Activated T-helper 1 cell treated with Interleukin-2 at 50 U/mL for 16 hours (primary cell): Measurements from ENCODE around the gene YBX3.

ENCODE experiments used
- DNase-seq: peaks from one replicate; pipeline ENCODE4 v3.0.0-alpha.2; 2020; ENCODE audit warnings: low read depth

Gene YBX3

DNA sequence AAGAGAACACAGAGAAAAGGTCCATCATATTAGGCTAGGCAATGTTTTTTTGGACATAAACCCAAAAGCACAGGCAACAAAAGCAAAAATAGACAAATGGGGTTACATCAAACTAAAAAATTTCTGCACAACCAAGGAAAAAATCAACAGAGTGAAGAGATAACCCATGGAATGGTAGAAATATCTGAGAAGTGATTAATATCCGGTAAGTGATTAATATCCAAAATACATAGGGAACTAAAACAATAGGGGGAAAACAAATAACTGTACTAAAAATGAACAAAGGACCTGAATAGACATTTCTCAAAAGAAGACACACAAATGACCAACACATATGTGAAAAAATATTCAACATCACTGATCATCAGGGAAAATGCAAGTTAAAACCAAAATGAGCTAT is 53.6 kb downstream of the YBX3 start:
- no peak for DNase-seq

DNA sequence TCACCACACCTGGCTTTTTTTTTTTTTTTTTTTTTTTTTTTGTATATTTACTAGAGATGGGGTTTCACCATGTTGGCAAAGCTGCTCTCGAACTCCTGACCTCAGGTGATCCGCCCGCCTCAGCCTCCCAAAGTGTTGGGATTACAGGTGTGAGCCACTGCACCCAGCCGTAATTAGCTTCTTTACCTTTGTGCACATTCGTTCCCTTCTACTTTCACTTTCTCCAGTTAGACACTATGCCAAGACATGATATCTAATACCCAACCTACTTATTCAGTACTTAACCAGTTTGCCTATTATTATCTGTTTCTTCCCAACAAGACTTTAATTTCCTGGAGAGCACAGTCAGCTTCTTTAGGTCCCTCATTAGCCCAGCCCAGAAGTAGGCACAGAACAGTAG is 54.6 kb downstream of the YBX3 start:
- no peak for DNase-seq

DNA sequence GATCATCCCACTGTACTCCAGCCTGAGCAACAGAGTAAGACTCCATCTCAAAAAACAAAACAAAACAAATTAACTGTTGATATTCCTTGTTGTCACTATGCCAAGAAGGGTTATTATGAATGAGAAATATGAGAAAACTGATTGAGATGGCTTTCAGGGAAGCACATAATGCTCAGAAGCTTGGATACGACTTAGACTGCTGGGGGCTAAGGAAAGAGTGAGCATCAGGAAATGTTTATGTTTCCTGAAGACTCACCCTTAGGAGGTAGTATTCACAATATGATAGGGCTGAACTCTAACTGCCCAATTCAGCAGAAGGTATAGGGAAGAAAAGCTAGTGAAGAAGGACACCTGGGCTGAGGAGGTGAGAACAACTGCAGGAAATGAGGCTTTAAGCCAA is 55.5 kb downstream of the YBX3 start:
- DNase-seq, result no peak

GRCh38 chr12:10664499-10664898 is 58.6 kb downstream of the YBX3 start:
- DNase-seq, result no peak

DNA sequence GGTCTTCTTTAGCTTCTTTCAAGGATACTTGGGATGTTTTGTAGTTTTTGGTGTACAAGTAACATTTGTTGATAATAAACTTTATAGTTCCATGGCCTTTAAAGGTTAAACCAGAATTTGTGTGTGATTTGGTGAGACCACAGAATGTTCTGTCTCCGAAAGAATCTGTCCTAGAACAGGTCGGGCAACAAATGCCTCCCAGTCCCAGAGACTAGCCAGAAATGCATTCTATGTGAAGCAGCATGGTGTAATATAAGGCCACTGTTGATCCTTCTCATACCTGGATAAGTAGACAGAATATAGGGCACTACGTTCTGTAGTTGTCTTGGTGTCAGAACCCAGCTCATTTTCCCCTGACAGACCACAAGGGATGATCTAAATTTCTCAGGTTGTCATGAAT is 59.3 kb downstream of the YBX3 start:
- DNase-seq, result no peak

- no peak for DNase-seq
Observed at GRCh38 chr12:10661338-10661737, 61.8 kb downstream of the YBX3 start.

- DNase-seq, result no peak
Observed at GRCh38 chr12:10654003-10654402, 69.1 kb downstream of the YBX3 start.

DNA sequence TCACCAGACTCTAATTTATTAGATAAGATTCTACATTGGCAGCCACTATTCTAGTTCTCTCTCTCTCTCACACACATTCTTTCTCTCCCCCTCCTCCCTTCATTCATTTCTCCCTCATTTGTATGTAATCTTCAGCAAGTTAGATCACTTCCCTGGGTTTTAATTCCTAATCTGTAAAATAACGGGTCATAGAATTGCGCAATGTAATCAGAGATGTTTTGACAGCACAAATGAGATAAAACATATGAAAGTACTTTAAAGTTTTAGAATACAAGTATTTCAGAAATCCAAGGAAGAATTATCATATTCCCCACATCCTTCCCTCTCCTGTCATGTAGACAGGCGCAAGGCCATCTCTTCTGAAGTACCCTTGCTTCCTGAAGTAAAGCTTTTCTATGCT is 70.9 kb downstream of the YBX3 start:
- no peak for DNase-seq
